ENCODE measurements around the gene TSKU.

GRCh38 chr11:76742902-76743301, 40.3 kb upstream of the TSKU start:
- no peak for TF ChIP-seq POLR2AphosphoS5 (IDR thresholded peaks at IDR 0.05; ENCODE audit: borderline replicate concordance, low read depth, low read length)
- no peak for TF ChIP-seq EZH2 (IDR thresholded peaks at IDR 0.05)

All from SK-N-MC (cell line).